GM12878 (cell line): ENCODE measurements around the gene ARHGEF7.

Experiments
- BACH1 ChIP-seq: fragments of 450-650 bp; IDR thresholded peaks from 2 replicates; pipeline ENCODE4 v1.6.1; 2017; ENCODE audit warnings: mild to moderate bottlenecking, borderline replicate concordance
- CREB1 ChIP-seq: IDR thresholded peaks from 2 replicates; pipeline ENCODE4 v1.6.1; 2012; ENCODE audit warnings: low read depth, mild to moderate bottlenecking, inconsistent platforms
- DPF2 ChIP-seq: fragments of 450-650 bp; IDR thresholded peaks from 2 replicates; pipeline ENCODE4 v1.6.1; 2017; ENCODE audit warnings: mild to moderate bottlenecking
- EZH2 ChIP-seq: IDR thresholded peaks from 2 replicates; pipeline ENCODE4 v1.6.1; 2012; ENCODE audit warnings: low read depth, mild to moderate bottlenecking, control low read depth, inconsistent platforms, low read length, borderline replicate concordance; ENCODE audit not compliant: control insufficient read depth
- FOXM1 ChIP-seq: IDR thresholded peaks from 2 replicates; pipeline ENCODE4 v1.6.1; 2012; ENCODE audit warnings: low read depth, mild to moderate bottlenecking, inconsistent platforms, low read length, moderate library complexity
- NFIC ChIP-seq: IDR thresholded peaks from 2 replicates; pipeline ENCODE4 v1.6.1; 2012; ENCODE audit warnings: low read depth, mild to moderate bottlenecking, inconsistent platforms, low read length, moderate library complexity
- POLR2A ChIP-seq: IDR thresholded peaks from 2 replicates; pipeline ENCODE4 v1.6.1; 2011; ENCODE audit warnings: low read depth, mild to moderate bottlenecking, low read length
- POLR2AphosphoS5 ChIP-seq: IDR thresholded peaks from 2 replicates; pipeline ENCODE4 v1.6.1; 2011; ENCODE audit warnings: mild to moderate bottlenecking, low read length, inconsistent platforms
- SIN3A ChIP-seq: IDR thresholded peaks from 2 replicates; pipeline ENCODE4 v1.6.1; 2012; ENCODE audit warnings: low read depth, low read length, improper control_type of control experiment
- TF ChIP-seq, protein P1 (sequence below): IDR thresholded peaks from 2 replicates; pipeline ENCODE4 v1.6.1; 2012; ENCODE audit warnings: low read length, inconsistent platforms
- TF ChIP-seq, protein P2 (sequence below), 3 experiments: IDR thresholded peaks in 2 of 3; conservative IDR thresholded peaks in 1 of 3; 2 replicates each; pipeline ENCODE4 v1.5.1; 2011; ENCODE audit warnings: low read depth in 3 of 3, low read length in 3 of 3, mild to moderate bottlenecking in 3 of 3, control low read depth in 2 of 3, moderate library complexity in 2 of 3, inconsistent platforms in 1 of 3, mixed read lengths in 1 of 3; ENCODE audit not compliant: control insufficient read depth in 2 of 3, insufficient read depth in 1 of 3; ENCODE audit errors: extremely low read depth in 1 of 3
- TF ChIP-seq, protein P3 (sequence below): IDR thresholded peaks from 2 replicates; pipeline ENCODE4 v1.6.1; 2012; ENCODE audit warnings: mild to moderate bottlenecking, low read depth, low read length

DNA sequence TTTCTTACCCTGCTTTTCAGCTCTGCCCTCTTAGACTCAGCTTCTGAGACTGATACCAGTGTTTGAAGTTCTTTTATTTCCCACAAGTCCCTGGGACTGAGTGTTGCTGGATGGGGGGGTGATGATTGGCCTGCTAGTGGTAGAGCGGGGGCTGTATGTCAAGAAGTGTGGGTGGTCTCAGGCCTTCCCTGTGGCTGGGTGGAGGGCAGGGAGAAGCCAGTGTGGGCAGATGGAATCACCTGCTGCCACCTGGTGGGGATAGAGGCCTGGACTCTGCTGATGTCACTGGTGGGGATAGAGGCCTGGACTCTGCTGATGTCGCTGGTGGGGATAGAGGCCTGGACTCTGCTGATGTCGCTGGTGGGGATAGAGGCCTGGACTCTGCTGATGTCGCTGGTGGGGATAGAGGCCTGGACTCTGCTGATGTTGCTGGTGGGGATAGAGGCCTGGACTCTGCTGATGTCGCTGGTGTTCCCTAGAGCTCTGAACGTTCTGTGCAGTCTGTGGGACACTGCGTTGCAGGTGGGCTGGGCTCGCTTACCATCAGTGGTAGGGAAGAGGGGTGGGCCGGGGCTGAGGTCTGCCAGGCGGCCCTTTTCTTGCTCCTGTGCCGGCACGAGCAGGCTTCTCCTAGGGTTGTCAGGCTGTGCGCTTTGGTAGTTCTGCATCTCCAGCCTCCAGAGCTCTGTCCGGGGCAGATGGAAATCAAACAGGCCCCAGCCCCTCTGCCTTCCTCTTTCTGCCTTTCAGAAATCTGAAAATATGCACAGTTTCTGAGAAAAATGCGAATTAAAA, 101.3 kb downstream of the ARHGEF7 start:
- TF ChIP-seq POLR2AphosphoS5 (no peak), FOXM1 (no peak), EZH2 (no peak), NFIC (no peak), SIN3A (no peak), POLR2A (no peak), CREB1 (no peak), DPF2 (no peak), BACH1 (no peak)
- TF ChIP-seq, protein P1, sequence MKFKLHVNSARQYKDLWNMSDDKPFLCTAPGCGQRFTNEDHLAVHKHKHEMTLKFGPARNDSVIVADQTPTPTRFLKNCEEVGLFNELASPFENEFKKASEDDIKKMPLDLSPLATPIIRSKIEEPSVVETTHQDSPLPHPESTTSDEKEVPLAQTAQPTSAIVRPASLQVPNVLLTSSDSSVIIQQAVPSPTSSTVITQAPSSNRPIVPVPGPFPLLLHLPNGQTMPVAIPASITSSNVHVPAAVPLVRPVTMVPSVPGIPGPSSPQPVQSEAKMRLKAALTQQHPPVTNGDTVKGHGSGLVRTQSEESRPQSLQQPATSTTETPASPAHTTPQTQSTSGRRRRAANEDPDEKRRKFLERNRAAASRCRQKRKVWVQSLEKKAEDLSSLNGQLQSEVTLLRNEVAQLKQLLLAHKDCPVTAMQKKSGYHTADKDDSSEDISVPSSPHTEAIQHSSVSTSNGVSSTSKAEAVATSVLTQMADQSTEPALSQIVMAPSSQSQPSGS = no peak
- TF ChIP-seq, protein P2, sequence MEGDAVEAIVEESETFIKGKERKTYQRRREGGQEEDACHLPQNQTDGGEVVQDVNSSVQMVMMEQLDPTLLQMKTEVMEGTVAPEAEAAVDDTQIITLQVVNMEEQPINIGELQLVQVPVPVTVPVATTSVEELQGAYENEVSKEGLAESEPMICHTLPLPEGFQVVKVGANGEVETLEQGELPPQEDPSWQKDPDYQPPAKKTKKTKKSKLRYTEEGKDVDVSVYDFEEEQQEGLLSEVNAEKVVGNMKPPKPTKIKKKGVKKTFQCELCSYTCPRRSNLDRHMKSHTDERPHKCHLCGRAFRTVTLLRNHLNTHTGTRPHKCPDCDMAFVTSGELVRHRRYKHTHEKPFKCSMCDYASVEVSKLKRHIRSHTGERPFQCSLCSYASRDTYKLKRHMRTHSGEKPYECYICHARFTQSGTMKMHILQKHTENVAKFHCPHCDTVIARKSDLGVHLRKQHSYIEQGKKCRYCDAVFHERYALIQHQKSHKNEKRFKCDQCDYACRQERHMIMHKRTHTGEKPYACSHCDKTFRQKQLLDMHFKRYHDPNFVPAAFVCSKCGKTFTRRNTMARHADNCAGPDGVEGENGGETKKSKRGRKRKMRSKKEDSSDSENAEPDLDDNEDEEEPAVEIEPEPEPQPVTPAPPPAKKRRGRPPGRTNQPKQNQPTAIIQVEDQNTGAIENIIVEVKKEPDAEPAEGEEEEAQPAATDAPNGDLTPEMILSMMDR (IDR thresholded peaks at IDR 0.05 in 2 of 3, conservative IDR thresholded peaks at IDR 0.05 in 1 of 3; ENCODE audit: control insufficient read depth in 2 of 3, extremely low read depth in 1 of 3, insufficient read depth in 1 of 3, low read depth in 3 of 3, low read length in 3 of 3) = peak; percentile 52 to 55 (median 53); a peak in 5 of 6 replicates
- TF ChIP-seq, protein P3, sequence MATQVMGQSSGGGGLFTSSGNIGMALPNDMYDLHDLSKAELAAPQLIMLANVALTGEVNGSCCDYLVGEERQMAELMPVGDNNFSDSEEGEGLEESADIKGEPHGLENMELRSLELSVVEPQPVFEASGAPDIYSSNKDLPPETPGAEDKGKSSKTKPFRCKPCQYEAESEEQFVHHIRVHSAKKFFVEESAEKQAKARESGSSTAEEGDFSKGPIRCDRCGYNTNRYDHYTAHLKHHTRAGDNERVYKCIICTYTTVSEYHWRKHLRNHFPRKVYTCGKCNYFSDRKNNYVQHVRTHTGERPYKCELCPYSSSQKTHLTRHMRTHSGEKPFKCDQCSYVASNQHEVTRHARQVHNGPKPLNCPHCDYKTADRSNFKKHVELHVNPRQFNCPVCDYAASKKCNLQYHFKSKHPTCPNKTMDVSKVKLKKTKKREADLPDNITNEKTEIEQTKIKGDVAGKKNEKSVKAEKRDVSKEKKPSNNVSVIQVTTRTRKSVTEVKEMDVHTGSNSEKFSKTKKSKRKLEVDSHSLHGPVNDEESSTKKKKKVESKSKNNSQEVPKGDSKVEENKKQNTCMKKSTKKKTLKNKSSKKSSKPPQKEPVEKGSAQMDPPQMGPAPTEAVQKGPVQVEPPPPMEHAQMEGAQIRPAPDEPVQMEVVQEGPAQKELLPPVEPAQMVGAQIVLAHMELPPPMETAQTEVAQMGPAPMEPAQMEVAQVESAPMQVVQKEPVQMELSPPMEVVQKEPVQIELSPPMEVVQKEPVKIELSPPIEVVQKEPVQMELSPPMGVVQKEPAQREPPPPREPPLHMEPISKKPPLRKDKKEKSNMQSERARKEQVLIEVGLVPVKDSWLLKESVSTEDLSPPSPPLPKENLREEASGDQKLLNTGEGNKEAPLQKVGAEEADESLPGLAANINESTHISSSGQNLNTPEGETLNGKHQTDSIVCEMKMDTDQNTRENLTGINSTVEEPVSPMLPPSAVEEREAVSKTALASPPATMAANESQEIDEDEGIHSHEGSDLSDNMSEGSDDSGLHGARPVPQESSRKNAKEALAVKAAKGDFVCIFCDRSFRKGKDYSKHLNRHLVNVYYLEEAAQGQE = no peak
